Muscle layer of colon (tissue), 2 donors: Measurements from ENCODE around the gene PCBP3.
"Not testable (repeated sequence)": the region's sequence is repeated elsewhere in the genome, so short reads cannot be mapped to it uniquely, and the experiment has no call there.

Experiments
- H3K27ac ChIP-seq: one replicate; pipeline ENCODE4 v1.7.0; 2013; ENCODE audit warnings: low read depth, mild to moderate bottlenecking, low read length, moderate library complexity
- H3K27me3 ChIP-seq, 2 donors: one replicate each; pipeline ENCODE4 v1.7.0; 2013; ENCODE audit warnings: low read length in 2 of 2, mild to moderate bottlenecking in 2 of 2; ENCODE audit not compliant: insufficient read depth in 2 of 2, control insufficient read depth in 1 of 2
- H3K36me3 ChIP-seq: one replicate; pipeline ENCODE4 v1.7.0; 2013; ENCODE audit warnings: mild to moderate bottlenecking, low read length; ENCODE audit not compliant: insufficient read depth
- H3K4me1 ChIP-seq: one replicate; pipeline ENCODE4 v1.7.0; 2013; ENCODE audit warnings: mild to moderate bottlenecking, low read length; ENCODE audit not compliant: insufficient read depth
- H3K4me3 ChIP-seq, 2 donors: one replicate each; pipeline ENCODE4 v1.7.0; 2013; ENCODE audit warnings: low read length in 2 of 2, low read depth in 1 of 2, mild to moderate bottlenecking in 1 of 2, moderate library complexity in 1 of 2
- H3K9ac ChIP-seq: one replicate; pipeline ENCODE4 v1.7.0; 2013; ENCODE audit warnings: low read length
- H3K9me3 ChIP-seq: one replicate; pipeline ENCODE4 v1.7.0; 2013; ENCODE audit warnings: mild to moderate bottlenecking, low read length
- donor health status: abdominal sarcoma.
- donor health status: Adenocarcinoma of cecum.

The PCBP3 gene

GRCh38 chr21:45662623-45663245 is 19.2 kb downstream of the PCBP3 start:
- H3K4me3 ChIP-seq, H3K36me3 ChIP-seq, H3K27me3 ChIP-seq, H3K9me3 ChIP-seq, H3K27ac ChIP-seq, H3K9ac ChIP-seq, H3K4me1 ChIP-seq: not testable (repeated sequence)

DNA sequence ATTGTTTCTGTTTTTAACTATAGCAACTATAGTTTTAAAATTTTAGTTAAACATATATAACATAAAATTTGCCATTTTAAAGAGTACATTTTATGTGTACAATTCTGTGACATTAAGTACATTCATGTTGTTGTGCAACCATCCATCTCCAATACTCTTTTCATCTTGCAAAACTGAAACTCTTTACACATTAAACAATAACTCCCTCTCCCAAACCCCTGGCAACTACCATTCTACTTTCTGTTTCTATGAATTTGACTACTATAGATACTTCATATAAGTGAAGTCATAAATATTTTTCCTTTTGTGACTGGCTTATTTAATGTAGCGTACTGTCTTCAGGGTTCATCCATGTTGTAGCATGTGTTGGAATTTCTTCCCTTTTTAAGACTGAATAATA is 25.9 kb downstream of the PCBP3 start:
- H3K4me1 ChIP-seq, result no peaks in the 10 kb centered on the region

DNA sequence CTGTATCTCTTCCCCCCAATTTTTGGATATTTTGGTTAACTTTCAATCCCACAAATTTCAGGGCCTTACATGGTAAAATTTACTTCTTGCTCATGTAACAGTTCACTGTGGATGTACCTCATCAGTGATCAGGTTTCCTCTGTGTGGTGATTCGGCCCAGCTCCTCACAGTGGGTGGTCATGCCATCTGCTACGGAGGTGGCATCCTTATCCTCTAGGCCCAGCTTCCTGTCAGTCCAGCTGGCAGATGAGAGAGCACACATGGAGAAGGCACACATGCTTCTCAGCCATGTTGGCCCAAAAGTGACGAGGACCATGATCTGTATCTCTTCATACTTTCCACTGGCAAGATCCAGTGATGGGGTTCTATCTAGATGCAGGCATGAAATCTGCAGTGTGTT is 27.2 kb downstream of the PCBP3 start:
- Histone ChIP-seq H3K36me3 (no peaks in the 10 kb centered on the region), H3K9ac (no peak overlapping the region), H3K27ac (no peak overlapping the region), H3K9me3 (peaks cover 9% of the 10 kb centered on the region), H3K4me1 (no peaks in the 10 kb centered on the region), H3K4me3 (no peak overlapping the region), H3K27me3 (no peaks in the 10 kb centered on the region)

More for the DNA sequence above, 25.9 kb downstream of the PCBP3 start:
- Histone ChIP-seq H3K4me3 (no peak overlapping the region), H3K27ac (no peak overlapping the region), H3K36me3 (no peaks in the 10 kb centered on the region), H3K9ac (no peak overlapping the region), H3K27me3 (no peaks in the 10 kb centered on the region), H3K9me3 (peaks cover 9% of the 10 kb centered on the region)

- H3K27me3 ChIP-seq, H3K4me3 ChIP-seq, H3K27ac ChIP-seq, H3K36me3 ChIP-seq, H3K9me3 ChIP-seq, H3K4me1 ChIP-seq, H3K9ac ChIP-seq: not testable (repeated sequence)
Observed at GRCh38 chr21:45678790-45679189, 35.3 kb downstream of the PCBP3 start.

DNA sequence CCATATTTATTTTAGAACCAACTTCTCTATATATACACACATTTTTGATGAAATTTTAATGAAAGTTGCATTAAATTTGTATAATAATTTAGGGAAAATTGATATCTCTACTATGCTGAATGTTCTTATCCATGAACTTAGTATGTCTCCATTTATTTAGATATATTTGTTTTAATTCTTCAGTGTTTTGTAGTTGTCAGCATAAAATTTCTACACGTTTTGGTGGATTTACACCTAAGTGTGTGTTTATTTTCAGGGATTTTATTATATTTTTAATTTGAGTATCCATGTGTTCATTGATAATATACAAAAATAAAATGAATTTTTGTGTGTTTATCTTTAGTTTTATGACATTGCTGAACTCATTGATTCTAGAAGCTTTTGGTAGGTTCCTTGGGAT is 36.7 kb downstream of the PCBP3 start:
- Histone ChIP-seq H3K4me3 (no peak overlapping the region), H3K9me3 (no peaks in the 10 kb centered on the region), H3K4me1 (no peaks in the 10 kb centered on the region), H3K9ac (no peak overlapping the region), H3K27ac (no peak overlapping the region), H3K36me3 (no peaks in the 10 kb centered on the region), H3K27me3 (no peaks in the 10 kb centered on the region)

DNA sequence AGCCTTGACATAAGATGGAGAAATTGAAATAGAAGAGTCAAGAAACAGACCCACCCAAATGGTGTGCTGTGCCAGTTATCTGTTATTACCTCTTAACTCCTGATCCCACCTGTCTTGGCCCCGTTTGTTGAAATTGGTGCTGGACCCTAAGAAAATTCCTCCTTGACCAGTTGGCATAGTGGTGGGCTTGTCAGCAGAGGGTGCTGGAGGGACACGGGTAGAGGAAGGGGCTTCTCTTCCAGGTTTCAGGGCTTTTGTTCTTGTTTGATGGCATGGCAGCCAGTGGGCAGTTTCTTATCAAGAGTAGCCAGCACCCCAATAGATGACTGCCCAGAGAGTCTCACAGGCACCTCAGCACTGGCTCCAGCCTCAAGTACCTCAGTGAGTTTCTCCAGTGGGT is 51.6 kb downstream of the PCBP3 start:
- Histone ChIP-seq H3K27ac (no peak overlapping the region), H3K4me3 (no peak overlapping the region), H3K27me3 (no peaks in the 10 kb centered on the region), H3K36me3 (no peaks in the 10 kb centered on the region), H3K4me1 (no peaks in the 10 kb centered on the region), H3K9me3 (no peaks in the 10 kb centered on the region), H3K9ac (no peak overlapping the region)

DNA sequence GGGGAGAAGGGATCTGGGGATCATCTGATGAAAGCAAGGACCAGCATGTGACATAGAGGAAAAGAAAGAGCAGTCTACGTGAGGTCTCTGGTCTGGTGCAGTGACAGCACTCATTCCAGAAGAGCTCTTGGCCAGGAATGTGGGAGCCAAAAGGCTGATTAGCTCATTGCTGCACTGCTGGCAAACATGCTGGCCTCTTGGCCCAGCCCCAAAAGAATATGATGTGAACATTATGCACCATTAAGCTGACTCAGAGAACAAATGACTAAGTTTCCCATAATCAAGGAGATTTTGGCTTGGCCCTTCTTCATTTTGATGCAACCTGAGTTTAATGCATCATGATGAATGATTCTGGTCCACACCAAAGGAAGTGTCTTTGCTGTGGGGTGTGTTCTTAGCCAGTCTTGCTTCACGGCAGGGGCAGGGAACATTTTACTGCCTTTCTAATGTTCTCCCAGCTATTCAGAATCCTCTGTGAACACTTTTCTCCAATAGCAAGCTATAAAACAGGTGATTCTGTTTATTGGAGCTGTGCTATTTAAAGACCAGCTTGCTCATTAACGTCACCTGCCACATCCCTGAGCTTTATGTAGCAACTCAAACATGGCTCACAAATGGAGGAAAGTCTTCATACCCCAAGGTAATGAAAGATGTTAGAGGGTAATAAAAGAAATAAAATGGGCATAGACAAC is 55.1 kb downstream of the PCBP3 start:
- Histone ChIP-seq H3K27ac (no peak overlapping the region), H3K9ac (no peak overlapping the region)

GRCh38 chr21:45699251-45699942 is 55.9 kb downstream of the PCBP3 start:
- Histone ChIP-seq H3K4me3 (no peak overlapping the region), H3K27ac (no peak overlapping the region), H3K27me3 (no peaks in the 10 kb centered on the region), H3K36me3 (no peaks in the 10 kb centered on the region), H3K9me3 (no peaks in the 10 kb centered on the region), H3K9ac (no peak overlapping the region), H3K4me1 (no peaks in the 10 kb centered on the region)

More for the DNA sequence above, 55.1 kb downstream of the PCBP3 start:
- no peaks in the 10 kb centered on the region for H3K9me3 ChIP-seq
- H3K4me3 ChIP-seq, result no peak overlapping the region
- H3K36me3 ChIP-seq, result no peaks in the 10 kb centered on the region
- no peaks in the 10 kb centered on the region for H3K27me3 ChIP-seq
- H3K4me1 ChIP-seq, result no peaks in the 10 kb centered on the region

DNA sequence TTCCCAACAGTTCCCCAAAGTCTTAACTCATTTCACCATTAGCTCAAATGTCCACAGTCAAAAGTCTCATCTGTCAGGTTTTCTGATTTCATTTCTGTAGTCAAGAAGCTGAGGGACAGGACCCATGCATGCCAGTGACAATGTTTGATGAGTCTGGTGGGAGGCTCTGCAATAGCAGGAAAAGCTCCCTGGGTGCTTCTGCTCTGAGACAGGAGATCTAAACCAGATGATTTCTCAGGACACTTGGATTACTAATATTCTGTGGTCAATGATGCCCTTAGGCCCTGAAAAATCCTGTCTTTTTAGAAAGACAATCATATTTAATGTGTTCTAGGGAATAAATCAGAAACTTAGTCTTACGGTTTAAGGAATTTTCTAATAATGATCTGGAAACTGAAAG is 56.4 kb downstream of the PCBP3 start:
- Histone ChIP-seq H3K27me3 (no peaks in the 10 kb centered on the region), H3K4me3 (no peak overlapping the region), H3K27ac (no peak overlapping the region), H3K36me3 (no peaks in the 10 kb centered on the region), H3K9me3 (no peaks in the 10 kb centered on the region), H3K4me1 (no peaks in the 10 kb centered on the region), H3K9ac (no peak overlapping the region)

DNA sequence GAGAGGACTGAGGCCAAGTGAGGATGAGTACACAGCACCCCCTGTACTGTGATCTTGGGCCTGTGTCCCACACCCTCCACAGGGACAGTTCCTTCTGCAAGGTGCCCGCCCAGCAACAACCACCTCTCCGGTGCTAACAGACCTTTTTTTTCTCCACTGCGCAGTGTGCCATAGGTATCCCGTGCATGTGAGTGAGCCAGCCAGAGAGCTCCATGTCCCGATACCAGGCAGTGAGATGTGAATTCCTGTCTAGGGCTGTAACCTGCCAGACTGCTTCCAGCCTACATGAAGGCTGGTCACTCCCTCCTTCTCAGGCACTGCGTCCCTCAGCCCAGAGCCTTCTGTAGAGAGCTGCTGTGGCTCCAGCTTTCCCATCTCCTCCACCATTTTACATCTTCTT is 56.9 kb downstream of the PCBP3 start:
- no peaks in the 10 kb centered on the region for H3K9me3 ChIP-seq
- H3K36me3 ChIP-seq, result no peaks in the 10 kb centered on the region
- H3K27ac ChIP-seq, result no peak overlapping the region
- H3K27me3 ChIP-seq, result no peaks in the 10 kb centered on the region
- no peak overlapping the region for H3K9ac ChIP-seq
- no peak overlapping the region for H3K4me3 ChIP-seq
- H3K4me1 ChIP-seq, result no peaks in the 10 kb centered on the region

DNA sequence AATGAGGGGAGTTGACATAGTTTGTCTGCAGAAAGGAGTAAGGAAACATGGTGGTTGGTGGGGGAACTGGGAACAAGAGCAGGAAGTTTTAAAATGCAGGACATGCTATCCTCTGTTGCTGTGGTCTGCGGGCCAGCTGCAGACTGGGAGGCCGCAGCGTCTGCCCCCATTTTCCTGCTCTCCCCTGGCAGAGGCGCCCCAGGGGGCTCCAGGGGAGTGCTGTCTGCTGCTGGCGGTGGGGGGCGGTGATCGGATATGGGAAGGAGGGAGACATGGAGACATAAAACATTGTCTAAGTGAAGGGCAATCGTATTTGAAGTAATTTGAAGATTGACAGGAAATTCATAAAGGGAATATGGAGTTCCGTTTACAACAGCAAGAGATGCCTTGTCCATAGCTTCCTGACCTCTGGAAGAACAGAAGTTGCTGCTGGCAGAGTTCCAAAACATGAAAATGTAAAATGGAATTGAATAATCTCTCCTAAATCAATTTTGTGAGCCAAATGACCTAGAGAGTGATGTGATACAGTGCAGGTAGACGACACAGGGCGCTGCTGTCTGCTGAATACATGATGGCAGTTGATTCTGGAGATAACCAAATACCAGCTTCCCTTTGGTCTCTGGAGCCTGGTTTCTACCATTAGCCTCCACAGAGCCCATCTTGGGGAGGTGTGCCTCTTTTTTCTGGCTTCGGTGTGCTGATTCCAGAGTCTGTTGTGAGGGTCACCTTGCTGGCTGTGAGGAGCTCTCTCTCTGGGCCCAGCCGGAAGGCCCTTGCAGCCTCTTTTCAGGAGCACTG is 61.0 kb downstream of the PCBP3 start:
- H3K4me1 ChIP-seq, result no peaks in the 10 kb centered on the region
- no peak overlapping the region for H3K27ac ChIP-seq
- no peaks in the 10 kb centered on the region for H3K9me3 ChIP-seq
- H3K4me3 ChIP-seq, result no peak overlapping the region
- H3K9ac ChIP-seq, result no peak overlapping the region
- H3K36me3 ChIP-seq, result no peaks in the 10 kb centered on the region
- no peaks in the 10 kb centered on the region for H3K27me3 ChIP-seq
